ENCODE measurements around the gene CAVIN4. TPM values are rescaled to one million over a fixed set of nuclear protein-coding genes. Genes with fewer than 3 reads are reported as not detected.
A peak's percentile ranks its signal among the peaks of the same experiment; 100 is the strongest.

The CAVIN4 gene
- total RNA-seq, 2 donors from 2014 or later, result 0.32 to 0.45 TPM

DNA sequence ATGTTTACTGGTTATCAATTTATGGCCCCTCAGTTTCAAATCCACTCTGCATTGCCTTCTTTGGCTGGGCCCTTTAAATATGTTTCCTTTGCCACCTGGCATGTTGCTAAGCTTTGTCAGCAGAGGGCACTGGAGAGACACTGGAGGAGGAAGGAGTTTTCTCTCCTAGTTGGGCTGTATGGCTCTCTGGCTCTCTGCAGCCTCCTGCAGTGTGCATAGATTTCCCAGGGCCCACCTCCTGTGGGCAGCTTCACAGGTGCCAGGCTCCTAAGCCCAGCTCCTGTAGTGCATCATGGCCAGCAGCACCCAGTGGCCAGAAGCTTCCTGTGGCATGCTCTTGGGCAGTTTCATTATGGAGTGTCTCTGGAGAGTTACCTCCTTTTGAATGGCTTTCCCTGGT lies 23.3 kb downstream of the CAVIN4 start:
- Mint-ChIP-seq H3K27ac (no peak overlapping the region), H3K27me3 (no peaks in the 10 kb centered on the region), H3K9me3 (no peaks in the 10 kb centered on the region), H3K36me3 (ENCODE audit: low read depth) (no peaks in the 10 kb centered on the region), H3K4me3 (no peak overlapping the region), H3K4me1 (peaks cover 12% of the 10 kb centered on the region)
- peak; percentile 34 for ATAC-seq (replicated peaks)

DNA sequence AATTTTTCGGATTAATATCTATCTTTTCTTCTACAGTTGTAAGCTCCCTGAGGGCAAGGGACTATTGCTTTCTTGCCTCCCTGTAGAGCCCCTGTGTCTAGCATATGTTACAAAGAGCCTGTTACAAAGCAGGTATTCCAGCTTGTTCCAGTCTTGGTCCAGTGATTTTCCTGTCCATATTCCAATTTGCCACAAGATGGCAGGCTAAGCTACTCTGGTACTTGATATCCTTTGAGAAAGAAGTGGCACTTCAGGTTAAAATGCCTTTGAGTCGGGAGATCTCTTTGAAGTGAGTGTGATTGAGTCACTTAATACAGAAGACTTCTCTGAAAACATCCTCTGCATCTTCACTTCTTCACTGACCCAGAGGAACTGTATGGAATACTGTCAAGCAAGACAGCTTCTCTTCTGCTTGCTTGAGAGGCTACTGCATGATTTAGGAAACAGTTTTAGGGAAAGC lies 24.5 kb downstream of the CAVIN4 start:
- Mint-ChIP-seq H3K36me3 (ENCODE audit: low read depth) (no peaks in the 10 kb centered on the region), H3K4me1 (peaks cover 12% of the 10 kb centered on the region), H3K9me3 (no peaks in the 10 kb centered on the region), H3K27me3 (no peaks in the 10 kb centered on the region), H3K27ac (no peak overlapping the region), H3K4me3 (no peak overlapping the region)
- no peak for ATAC-seq (replicated peaks)

DNA sequence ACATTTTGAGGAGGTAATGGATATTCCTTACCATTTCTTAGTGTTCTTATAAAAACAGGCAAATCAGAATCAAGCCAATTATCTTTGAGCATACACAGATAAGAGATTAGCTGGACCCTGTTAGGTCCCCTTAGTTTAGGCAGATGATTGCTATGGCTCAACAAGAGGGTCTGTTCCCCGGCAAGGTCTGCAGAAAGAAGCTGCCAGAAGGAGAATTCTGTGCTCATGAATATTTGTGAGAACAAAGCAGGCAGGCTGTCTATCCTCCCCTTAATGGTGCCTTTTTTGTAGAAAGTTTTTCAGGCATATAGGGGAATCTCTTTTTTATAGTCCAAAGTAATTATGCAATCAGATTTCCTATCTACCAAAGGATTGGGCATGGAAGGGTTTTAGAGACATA lies 27.5 kb downstream of the CAVIN4 start:
- Mint-ChIP-seq H3K27me3 (no peaks in the 10 kb centered on the region), H3K4me1 (no peaks in the 10 kb centered on the region), H3K9me3 (no peaks in the 10 kb centered on the region), H3K36me3 (ENCODE audit: low read depth) (no peaks in the 10 kb centered on the region), H3K4me3 (no peak overlapping the region), H3K27ac (no peak overlapping the region)
- no peak for ATAC-seq (replicated peaks)

DNA sequence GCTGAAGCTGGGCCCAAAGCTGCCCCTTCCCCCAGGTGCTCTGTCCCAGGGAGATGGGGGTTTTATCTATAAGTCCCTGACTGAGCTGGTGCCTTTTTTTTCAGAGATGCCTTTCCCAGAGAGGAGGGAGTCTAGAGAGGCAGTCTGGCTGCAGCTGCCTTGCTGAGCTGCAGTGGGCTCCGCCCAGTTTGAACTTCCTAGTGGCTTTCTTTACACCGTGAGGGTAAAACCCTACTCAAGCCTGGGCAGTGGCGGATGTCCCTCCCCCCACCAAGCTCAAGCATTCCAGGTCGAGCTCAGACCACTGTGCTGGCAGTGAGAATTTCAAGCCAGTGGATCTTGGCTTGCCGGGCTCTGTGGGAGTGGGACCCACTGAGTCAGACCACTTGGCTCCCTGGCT lies 41.3 kb downstream of the CAVIN4 start:
- no peak for ATAC-seq (replicated peaks)
- no peak overlapping the region for H3K27ac Mint-ChIP-seq
- peaks cover 10% of the 10 kb centered on the region for H3K27me3 Mint-ChIP-seq
- no peaks in the 10 kb centered on the region for H3K36me3 Mint-ChIP-seq (ENCODE audit: low read depth)
- H3K9me3 Mint-ChIP-seq, result peaks cover 5% of the 10 kb centered on the region
- no peaks in the 10 kb centered on the region for H3K4me1 Mint-ChIP-seq
- no peak overlapping the region for H3K4me3 Mint-ChIP-seq

DNA sequence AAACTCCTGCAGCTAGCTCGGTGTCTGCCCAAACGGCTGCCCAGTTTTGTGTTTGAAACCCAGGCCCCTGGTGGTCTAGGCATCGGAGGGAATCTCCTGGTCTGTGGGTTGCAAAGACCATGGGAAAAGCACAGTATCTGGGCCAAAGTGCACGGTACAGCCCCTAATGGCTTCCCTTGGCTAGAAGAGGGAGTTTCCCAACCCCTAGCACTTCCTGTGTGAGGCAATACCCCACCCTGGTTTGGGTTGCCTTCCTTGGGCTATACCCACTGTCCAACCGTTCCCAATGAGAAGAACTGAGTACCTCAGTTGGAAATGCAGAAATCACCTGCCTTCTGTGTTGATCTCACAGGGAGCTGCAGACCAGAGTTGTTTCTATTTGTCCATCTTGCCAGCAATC lies 41.8 kb downstream of the CAVIN4 start:
- Mint-ChIP-seq H3K4me1 (no peaks in the 10 kb centered on the region), H3K9me3 (peaks cover 5% of the 10 kb centered on the region), H3K4me3 (no peak overlapping the region), H3K27me3 (peaks cover 10% of the 10 kb centered on the region), H3K27ac (no peak overlapping the region), H3K36me3 (ENCODE audit: low read depth) (no peaks in the 10 kb centered on the region)
- ATAC-seq (replicated peaks), result no peak

DNA sequence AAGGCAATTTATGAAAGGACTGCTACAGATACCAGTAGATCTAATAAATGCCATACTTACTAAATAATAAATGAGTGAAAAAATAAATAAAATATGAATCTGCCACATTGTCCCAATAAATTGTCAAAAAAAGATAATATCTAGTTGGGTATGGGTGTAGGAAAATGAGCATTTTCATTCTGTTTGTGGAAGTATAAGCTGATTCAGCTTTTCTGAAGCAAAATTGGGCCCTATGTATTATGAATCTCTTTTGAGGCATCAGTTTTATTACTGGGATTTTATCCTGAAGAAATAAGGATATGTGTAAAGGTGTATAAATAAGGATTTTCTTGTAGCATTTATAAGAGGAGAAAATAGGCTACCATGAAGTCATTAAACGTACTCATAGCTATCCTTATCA lies 46.1 kb downstream of the CAVIN4 start:
- Mint-ChIP-seq H3K27ac (no peak overlapping the region), H3K4me3 (no peak overlapping the region), H3K9me3 (peaks cover 6% of the 10 kb centered on the region), H3K36me3 (ENCODE audit: low read depth) (no peaks in the 10 kb centered on the region), H3K4me1 (no peaks in the 10 kb centered on the region), H3K27me3 (peaks cover 5% of the 10 kb centered on the region)
- no peak for ATAC-seq (replicated peaks)

DNA sequence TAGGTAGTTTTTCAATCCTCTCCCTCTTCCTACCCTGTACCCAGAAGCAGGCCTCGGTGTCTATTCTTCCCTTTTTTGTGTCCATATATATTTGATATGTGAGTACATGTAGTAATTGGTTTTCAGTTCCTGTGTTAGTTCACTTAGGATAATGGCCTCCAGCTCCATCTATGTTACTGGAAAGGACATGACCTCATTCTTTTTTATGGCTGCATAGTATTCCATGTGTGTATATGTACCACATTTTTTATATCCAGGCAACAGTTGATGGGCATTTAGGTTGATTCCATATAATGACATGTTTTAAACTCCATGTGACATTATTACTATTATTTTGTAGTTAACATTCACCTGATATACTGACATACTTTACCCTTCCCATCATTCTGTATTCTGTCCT lies 49.1 kb downstream of the CAVIN4 start:
- H3K27ac Mint-ChIP-seq, result no peak overlapping the region
- H3K4me3 Mint-ChIP-seq, result no peak overlapping the region
- ATAC-seq (replicated peaks), result no peak
- H3K36me3 Mint-ChIP-seq (ENCODE audit: low read depth), result no peaks in the 10 kb centered on the region
- H3K9me3 Mint-ChIP-seq, result peaks cover 6% of the 10 kb centered on the region
- H3K27me3 Mint-ChIP-seq, result peaks cover 9% of the 10 kb centered on the region
- no peaks in the 10 kb centered on the region for H3K4me1 Mint-ChIP-seq

DNA sequence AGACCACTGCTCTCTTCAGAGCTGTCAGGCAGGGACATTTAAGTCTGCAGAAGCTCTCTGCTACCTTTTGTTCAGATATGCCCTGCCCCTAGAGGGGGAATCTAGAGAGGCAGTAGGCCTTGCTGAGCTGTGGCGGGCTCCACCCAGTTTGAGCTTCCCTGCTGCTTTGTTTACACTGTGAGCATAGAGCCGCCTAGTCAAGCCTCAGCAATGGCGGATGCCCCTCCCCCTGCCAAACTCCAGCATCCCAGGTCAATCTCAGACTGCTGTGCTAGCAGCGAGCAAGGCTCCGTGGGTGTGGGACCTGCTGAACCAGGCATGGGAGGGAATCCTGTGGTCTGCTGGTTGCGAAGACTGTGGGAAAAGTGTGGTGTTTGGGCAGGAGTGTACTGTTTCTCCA lies 59.9 kb downstream of the CAVIN4 start:
- H3K27me3 Mint-ChIP-seq, result peaks cover 20% of the 10 kb centered on the region
- ATAC-seq (replicated peaks), result no peak
- H3K36me3 Mint-ChIP-seq (ENCODE audit: low read depth), result no peaks in the 10 kb centered on the region
- H3K9me3 Mint-ChIP-seq, result peaks cover 5% of the 10 kb centered on the region
- no peaks in the 10 kb centered on the region for H3K4me1 Mint-ChIP-seq
- no peak overlapping the region for H3K27ac Mint-ChIP-seq
- H3K4me3 Mint-ChIP-seq, result no peak overlapping the region

Other genes with a start within 250 kb of the CAVIN4 start
- gene TEX10, start 225.1 kb upstream of the CAVIN4 start, total RNA-seq, result 10 to 100 TPM; 19.3 to 32.8 TPM
- gene MSANTD3, start 150.9 kb upstream of the CAVIN4 start, total RNA-seq, result 10 to 100 TPM; 17.3 to 23.3 TPM
- under 1 TPM in 1 of 2 donors, not detected in 1; 0.37 TPM for gene TMEFF1, start 104.9 kb upstream of the CAVIN4 start, total RNA-seq

Measured in activated T-helper 17 cell treated with anti-CD3 and anti-CD28 coated beads, Interleukin-2, amount 50 U/mL, for 72 hours (primary cell).